Stromal cell of bone marrow (primary cell): ENCODE results near the gene EXD3.

ENCODE experiments used
- DNase-seq: peaks from one replicate; pipeline ENCODE4 v3.0.0-alpha.2; 2012; ENCODE audit warnings: low read depth

Gene EXD3

DNA sequence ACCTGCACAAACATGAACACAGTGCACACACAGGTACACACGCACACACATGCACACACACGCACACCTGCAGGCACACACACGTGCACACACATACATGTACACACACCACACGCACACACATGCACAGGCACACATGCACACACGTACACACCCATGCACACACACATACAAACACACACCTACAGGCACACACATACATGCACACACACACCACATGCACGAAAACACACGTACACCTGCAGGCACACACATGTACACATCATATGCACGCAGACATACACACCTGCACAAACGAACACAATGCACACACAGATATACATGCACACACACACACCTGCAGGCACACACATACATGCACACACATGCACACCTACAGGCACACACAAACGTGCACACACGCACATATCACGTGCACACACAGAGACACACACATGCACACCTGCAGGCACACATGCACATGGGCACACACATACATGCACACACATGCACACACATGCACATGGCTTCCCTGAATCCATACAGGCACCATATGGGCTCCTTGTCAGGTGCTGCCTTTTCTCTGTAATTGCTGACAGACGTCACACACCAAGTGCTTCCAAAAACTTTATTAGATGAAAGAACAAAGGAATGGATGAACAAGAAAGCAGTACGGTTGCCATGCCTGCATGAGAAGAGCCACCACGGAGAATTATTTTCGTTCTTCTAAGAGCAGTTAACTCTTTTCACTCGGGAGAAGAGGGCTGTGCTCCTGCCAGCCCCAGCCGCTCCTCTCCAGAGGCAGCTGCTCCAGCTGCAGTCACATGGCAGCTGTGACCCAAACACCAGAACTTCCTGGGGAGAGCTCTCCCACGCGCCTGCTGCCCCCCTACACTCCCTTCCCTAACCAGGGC is 57.2 kb downstream of the EXD3 start:
- no peak for DNase-seq

DNA sequence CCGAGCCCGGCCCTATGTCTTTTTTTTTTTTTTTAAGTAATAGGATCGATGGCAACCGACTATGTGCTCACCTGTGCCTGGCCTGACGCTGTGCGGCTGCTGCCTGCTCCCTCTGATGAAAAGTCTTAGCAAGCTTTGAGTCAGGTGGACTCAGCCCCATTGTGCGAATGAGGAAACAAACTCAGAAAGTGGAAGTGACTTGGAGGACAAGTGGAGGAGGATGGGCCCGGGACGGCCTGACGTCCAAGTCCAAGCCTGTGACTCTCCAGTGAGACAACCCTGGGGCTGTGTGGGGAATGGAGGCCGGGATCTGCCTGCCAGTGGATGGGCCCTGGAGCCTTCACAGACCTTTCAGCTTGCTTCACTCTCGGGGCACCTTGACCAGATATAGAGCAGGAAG is 57.9 kb downstream of the EXD3 start:
- no peak for DNase-seq

DNA sequence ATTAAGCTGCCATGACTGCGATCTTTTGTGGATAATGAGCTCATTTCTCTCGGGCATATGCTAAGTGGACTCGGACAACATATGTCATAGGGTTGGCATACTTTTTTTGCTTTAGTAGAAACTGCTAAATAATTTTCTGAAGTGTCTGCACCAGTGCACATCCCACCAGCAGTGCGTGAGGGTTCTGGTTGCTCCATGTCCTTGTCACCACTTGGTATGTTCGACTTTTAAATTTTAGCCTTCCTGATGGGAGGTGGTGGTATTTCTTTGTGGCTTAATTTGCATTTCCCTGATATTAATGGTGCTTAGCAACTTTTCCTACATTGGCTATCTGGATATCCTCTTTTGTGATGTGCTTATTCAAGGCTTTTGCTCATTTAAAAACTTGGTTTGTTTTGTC is 63.1 kb downstream of the EXD3 start:
- no peak for DNase-seq

DNA sequence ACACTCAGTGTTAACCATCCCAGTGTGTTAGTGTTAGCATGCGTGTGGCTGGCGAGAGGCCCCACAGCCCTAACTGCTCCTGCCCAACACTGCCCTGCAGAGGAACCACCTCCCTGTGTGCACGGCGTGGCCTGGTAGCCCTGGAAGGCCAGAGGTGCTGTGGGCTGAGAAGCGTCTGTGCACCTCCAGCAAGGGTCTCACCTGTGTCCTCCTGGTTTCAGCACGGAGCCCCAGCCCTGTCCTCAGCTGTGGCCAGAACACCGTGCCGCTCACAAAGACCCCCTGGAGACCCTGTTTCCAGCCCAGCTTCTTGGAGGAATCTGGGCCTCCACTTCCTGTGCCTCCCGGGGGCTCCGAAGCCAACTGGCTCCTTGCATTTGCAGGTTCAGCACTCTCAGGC is 64.8 kb downstream of the EXD3 start:
- DNase-seq, result no peak

DNA sequence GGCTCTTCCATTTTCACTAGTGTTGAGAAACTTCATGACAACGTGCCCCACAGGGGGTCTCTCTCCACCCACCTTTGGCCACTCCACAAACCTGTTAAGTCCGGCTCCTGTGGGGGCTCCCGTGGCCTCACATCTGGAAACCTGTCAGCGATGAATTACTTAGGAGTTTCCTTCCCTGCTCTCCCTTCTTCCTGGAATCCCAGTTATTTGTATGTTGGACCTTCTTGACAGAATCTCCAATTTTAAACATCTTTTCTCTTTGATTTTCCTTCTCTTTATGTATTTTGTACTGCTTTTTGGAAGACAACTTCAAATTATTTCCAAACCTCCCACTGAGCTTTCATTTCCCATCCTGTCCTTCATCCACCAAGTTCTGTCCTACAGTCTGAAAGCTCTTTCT is 65.8 kb downstream of the EXD3 start:
- DNase-seq, result no peak

DNA sequence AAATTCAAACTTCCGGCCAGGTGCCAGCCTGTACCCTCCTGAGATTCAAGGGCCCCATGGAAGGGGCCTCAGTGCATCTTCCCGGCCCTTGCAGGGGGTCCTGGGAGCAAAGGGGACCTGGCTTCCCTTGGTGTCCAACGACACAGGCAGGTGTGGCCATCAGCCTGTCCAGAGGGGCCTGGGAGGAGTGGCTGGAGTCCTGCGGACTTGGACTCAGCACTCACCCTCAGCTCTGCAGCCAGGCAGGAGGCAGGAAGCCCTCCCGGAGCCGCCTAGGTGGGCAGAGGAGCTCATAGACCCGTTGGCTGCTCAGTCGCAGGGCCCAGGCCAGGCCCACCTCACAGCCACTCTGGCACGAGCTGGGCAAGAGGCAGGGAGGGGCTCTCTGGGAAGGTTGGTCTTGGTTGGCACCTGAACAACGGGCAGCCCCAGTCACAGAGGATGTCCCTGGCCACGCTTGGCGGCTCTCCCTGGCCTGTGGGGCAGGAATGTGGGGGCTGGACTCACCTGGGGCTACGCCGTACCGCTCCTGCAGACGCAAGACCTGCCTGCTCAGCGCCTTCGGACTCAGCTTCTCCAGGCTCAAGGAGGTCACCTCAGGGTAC is 67.1 kb downstream of the EXD3 start:
- no peak for DNase-seq

DNA sequence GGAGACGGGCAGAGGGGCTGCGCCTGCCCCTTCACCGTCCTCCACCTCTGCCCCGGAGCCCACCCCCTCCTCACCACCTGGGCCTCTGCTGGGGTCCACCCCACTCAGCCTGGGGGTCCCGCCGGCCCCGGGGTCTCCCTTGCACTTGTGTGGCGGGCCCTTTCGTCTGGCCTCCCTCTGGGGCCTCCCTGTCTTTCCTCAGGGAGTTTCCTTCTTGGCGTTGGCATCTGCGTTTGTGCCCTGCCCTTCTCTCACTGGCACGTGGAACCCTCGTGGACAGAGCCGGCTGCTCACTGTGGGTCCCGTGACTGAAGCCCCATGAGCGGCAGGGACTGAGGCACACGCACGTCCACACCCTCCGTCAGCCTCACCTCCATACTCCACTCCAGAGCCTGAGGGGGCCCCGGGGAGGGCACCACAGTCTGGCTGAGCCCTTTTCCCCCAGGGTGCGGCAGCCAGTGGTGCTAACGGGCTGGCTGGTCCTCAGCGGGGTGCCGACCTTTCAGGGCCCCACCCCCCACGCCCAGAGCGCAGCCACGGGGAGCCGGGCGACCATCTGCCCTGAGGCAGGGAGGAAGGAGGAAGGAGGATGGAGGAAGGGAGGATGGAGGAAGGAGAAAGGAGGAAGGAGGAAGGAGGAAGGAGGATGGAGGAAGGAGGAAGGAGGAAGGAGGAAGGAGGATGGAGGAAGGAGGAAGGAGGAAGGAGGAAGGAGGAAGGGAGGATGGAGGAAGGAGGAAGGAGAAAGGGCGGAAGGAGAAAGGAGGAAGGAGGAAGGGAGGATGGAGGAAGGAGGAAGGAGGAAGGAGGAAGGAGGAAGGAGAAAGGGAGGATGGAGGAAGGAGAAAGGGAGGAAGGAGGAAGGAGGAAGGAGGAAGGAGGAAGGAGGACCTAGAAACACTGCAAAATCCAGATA is 67.9 kb downstream of the EXD3 start:
- DNase-seq, result no peak

DNA sequence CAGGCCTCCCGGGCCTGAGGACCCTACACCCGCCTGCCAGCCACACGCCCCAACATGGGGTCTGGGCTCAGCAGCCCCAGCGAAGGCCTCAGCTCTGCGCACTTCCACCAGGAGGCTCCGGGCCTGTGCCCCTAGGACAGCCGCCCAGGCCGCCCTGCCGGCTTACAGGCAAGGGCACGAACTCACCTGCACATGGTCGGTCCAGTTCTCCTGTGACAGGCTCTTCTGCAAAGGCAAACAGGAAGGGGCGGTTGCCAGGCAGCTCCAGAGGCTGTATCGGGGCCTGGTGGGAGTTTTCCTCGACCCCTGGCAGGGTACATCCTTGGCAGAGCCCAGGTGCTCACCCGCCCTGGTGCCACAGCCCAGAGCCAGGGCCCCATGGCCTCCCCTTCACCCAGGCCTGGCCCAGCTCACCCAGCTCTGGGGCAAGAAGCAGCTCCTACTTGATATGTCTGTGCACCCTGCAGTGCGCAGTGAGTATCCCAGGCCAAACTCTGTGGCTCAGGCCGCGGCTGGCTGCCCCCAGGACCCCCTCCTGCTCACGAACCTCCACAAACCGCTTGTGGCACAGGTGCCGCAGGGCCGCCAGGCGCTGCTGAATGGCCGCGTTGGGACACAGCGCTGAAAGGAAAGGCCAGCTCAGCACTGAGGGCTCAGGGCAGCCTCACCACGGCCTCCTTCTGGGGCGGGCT is 68.7 kb downstream of the EXD3 start:
- DNase-seq, result no peak

DNA sequence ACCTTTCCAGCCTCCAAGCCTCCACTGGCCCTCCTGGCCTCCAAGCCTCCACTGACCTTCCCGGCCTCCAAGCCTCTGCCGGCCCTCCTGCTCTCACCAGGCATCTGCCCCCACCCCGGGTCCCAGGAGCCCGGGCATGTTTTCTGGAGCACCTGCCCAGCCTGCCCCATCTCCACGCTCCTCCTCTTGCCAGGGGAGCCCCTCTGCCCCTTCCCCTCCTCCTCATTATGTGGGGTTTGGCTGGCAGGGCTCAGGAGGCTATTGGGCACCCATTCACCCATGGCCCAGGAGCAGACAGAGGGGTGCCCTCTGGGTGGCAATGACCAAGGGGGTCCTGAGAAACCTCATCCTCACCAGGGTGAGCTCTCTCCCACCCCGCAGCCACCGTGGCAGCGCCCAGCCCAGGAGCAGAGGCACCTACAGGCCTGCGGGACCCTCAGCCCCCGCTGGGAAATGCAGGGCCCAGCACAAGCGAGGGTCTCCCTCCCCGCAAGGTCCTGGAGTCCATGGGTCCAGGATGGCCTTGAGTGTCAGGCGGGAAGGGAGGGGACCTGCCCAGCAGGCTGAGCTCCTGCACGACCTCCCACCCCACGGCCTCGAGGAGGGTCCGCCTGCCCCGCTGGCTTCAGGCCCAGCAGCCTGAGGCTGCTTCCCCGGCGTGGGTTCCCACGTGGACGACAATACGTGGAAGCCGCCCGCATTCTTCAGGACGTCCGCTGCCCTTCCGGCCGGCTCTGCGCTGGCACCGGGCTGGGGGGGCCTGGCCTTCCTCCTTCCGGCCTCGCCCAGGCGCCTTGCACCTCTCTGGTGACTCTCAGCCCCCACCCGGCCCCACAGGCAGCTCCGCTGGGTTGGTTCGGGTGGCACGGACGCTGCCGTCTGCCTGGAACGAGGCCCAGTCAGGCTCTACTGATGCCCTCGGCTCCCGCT is 69.5 kb downstream of the EXD3 start:
- no peak for DNase-seq

DNA sequence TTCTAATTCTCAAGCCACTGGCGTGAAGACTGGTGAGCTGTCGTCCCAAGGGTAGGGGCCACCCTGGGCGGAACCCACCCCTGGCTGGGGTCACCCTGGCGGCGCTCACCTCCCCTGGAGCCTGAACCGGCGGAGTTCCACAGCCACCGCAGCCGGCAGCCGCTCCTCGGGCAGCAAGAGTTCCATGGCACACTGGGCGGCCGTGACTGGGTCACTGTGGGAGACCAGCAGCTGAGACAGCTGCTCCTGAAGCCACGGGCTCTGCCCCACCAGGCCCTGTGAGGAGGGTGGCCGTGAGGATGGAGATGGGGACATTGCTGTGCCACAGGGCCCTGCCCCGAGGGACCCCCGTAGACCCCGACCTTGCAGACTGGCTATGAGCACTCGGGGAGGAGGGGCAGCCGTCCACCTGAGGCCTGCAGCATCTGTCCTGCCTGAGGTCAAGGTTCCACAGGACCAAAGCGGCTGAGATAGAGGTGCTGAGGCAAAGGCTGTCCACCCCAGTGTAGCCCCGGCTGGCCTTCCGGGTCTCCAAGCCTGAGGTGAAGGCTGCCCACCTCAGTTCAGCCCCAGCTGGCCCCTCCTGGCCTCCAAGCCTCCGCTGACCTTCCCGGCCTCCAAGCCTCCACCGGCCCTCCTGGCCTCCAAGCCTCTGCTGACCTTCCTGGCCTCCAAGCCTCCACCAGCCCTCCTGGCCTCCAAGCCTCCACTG is 70.3 kb downstream of the EXD3 start:
- no peak for DNase-seq

DNA sequence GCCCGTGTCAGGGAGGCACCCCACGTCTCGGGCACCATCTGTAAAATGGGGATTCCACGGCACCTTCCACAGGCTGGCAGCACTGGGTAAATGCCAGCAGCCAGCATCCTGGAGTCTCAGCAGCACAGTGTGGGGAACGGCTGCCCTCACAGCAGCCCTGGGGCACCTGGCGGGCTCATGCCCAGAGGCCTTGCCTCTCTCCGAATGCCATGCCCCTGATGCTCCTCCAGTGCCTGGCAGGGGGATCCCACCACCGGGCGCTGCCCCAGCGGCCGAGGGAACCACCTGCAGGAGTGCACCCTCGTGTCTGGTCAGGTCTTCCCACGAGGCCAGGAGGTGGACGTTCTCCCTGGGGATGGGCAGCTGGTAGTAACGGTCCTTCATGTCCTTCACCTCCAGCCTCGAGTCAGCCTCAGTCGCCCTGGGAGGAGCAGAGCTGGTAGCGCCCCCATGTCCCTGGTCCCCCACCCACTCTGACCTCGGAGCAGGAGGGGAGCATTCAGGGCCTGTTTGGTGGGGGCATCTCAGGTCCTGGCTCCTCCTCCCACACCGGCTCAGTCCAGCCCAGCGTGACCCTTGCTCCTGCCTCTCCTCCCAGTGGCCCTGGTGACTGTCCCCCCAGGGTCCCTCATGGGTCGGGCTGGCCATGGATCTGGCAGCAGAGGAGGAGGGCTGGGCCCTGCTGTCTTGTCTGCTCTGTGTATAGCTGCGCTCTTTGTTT is 71.0 kb downstream of the EXD3 start:
- DNase-seq, result no peak

DNA sequence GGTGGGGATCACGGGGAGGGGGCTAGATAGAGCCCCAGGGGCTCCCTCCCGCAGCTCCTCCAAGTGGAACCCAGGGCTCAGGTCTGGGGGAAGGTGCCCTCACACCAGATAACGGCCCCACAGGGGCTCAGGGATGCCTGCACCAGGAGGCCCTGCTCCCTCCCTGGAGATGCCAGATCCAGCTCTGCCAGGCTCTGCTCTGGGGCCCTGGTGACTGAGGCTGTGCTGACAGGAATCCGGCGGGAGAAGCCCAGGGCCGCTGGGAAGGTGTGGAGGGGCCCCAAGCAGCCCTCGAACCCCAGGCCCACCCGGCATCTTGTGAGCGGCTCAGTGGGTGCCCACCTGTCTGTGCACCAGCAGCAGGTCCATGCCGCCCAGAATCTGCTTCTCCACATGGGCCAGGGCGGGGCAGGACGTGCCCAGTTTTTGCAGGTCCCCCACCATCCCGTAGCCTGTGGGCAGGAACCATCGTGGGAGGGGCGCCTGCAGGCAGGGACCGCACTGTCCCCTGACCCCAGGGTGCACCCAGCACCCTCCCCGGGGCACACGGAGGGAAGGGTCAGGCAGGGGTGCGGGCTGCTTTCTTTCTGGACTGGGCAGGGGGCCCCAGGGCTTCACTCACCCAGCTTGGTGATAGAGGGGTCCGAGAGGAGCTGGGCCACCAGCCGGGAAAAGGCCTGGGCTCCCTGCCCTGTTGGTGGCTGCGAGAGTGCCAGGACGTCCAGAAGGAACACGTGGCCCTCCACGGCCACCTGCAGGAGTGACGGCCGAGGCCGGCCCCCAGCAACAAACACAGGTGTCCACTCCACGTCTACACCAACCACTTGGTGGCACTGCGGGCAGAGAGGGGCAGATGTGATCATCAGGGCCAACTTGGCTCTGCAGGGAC is 72.0 kb downstream of the EXD3 start:
- DNase-seq, result no peak

DNA sequence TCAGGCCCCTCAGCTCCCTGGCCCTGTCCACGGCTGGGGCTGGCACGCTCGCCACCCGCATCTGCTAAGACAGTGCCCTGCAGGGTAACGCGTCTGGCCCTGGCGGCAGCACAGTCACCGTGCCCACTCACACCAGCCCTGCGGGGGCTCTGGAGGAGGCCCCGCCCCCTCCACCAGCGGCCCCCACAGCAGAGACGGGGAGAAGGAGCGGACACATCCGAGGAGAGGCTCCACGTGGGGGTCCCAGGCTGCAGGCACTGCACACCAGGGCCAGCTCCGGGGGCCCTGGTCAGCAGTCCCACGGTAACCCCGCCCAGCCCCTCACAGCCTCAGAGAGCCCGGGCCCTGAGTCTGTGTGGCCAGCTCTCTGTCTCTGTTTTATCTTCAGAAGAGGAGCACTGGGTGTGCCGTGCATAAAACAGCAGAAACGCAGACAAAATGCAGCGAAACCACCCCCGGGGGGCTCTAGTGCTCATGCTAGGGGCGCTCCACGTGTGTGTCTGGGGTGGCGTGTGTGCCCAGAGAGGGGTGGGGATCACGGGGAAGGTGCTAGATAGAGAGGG is 73.4 kb downstream of the EXD3 start:
- no peak for DNase-seq

DNA sequence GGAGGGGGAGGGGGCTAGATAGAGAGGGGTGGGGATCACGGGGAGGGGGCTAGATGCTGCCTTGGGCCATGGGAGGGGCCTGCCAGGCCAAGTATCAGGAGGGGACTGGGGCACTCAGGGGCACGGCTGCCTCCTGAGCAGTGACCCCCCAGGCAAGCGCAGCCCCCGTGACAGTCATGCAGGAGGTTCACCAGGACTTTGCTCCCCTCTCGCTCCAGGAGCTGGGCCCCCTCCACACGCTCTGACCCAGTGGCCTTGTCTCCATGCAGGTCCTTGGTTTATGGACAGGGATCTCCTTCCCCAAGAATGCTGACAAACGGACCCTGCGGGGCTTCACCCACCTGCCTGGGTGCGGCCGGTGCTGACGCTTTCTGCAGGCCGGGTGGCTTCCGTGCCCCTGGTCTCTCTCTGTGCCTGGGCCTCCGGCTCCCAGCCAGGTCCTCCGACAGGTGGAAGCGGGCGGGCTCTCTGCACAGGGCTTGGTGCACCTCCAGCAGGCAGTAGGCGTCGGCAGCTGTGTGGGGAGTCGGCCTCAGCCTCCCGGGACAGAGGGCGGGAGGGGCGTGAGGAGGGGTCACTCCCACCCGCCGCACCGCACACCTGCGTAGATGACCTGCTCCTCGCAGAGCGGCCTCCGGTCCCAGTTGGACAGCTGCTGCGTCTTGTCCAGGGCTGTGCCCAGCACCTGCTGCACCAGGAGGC is 74.0 kb downstream of the EXD3 start:
- no peak for DNase-seq

DNA sequence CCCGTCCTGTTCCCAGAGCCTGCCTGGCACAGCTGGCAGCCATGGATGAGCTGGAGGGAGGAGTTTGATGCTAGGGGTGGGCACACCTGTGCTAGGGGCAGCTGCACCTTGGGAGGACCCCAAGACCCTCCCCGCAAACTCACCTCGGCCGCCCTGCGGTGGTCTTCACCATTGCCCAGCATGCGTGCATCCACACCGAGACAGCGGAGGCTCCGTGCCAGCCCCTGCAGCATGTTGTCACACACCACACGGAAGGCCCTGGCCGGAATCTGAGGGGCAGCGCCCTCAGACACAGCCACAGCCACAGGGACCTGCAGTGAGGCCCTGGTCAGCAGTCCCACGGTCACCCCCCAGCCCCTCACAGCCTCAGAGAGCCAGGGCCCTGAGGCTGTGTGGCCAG is 75.0 kb downstream of the EXD3 start:
- DNase-seq, result no peak

DNA sequence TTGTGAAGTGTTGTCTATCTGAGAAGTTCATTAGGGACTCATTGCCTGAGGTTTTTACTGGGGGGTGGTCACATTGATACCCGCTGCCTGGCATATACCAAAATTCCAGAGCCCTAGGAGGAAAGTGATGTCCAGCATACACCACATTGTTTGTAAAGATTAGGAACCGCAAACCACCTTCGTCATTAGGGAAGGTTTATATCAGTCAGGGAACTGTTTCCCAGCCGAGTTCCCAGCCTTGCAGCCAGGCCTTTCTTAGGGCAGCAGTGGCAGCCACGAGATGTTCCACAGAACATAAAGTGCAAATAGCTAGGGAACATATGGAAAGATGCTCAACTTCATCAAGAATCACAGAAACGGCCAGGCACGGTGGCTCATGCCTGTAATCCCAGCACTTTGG is 80.5 kb downstream of the EXD3 start:
- DNase-seq, result no peak

DNA sequence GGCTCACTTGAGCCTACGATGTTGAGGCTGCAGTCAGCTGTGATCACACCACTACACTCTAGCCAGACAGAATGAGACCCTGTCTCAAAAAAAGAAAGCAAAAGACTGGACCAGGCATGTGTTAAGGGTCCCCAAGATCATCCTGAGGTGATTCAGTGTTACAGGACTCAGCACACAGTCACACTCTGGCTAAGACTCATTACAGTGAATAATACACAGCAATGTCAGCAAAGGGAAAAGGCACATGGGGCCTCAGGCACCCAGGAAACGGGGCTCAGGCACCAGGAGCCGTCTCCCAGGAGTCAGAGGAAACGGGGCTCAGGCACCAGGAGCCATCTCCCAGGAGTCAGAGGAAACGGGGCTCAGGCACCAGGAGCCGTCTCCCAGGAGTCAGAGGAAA is 81.7 kb downstream of the EXD3 start:
- no peak for DNase-seq
